PC-9 (cell line): ENCODE measurements around the gene PLEKHA6. TPM values are rescaled to one million over a fixed set of nuclear protein-coding genes. Genes with fewer than 3 reads are reported as not detected.

Source experiments
- BruUV-seq: library from RNA; stranded (reverse); fragments of 400-500 nt; replicated peaks from 2 replicates; lab custom pipeline; 2021; lab: Mats Ljungman, UMichigan
- CTCF ChIA-PET: fragments of 300-600 bp; sonication (Branson Sonifier 250); formaldehyde crosslinking; loops from one replicate; lab custom pipeline; 2022; ENCODE audit warnings: antibody characterized with exemption; lab: Charles Lee
- POLR2A ChIA-PET: fragments of 300-600 bp; sonication (Branson Sonifier 250); formaldehyde crosslinking; loops from one replicate; lab custom pipeline; 2022; ENCODE audit warnings: antibody characterized with exemption; ENCODE audit not compliant: unreplicated experiment; lab: Charles Lee
- DNase-seq, 2 experiments: peaks; one replicate each; pipeline versions ENCODE4 v3.0.0 to v3.0.0-alpha.2; 2015 to 2022; ENCODE audit warnings: mixed read lengths in 1 of 2
- H2AFZ ChIP-seq: fragments of 200-600 bp; sonication (generic); 2 replicates; pipeline ENCODE4 v1.8.1; 2017; ENCODE audit warnings: antibody characterized with exemption
- H3F3A ChIP-seq: fragments of 200-600 bp; sonication (generic); 2 replicates; pipeline ENCODE4 v1.8.1; 2017; ENCODE audit warnings: antibody characterized with exemption, mild to moderate bottlenecking, low read depth; ENCODE audit not compliant: insufficient read depth
- H3K27ac ChIP-seq: fragments of 200-600 bp; sonication (generic); 2 replicates; pipeline ENCODE4 v1.6.1; 2016; ENCODE audit warnings: mixed run types
- H3K27me3 ChIP-seq: fragments of 200-600 bp; sonication (generic); 2 replicates; pipeline ENCODE4 v1.6.1; 2016; ENCODE audit warnings: low read depth, mixed run types; ENCODE audit not compliant: insufficient read depth
- H3K36me3 ChIP-seq: fragments of 200-600 bp; sonication (generic); 2 replicates; pipeline ENCODE4 v1.6.1; 2016; ENCODE audit warnings: low read depth, mixed run types
- H3K4me1 ChIP-seq: fragments of 200-600 bp; sonication (generic); replicated peaks from 2 replicates; pipeline ENCODE4 v1.6.1; 2016; ENCODE audit warnings: mixed run types; ENCODE audit not compliant: insufficient read depth
- H3K4me2 ChIP-seq: fragments of 200-600 bp; sonication (generic); 2 replicates; pipeline ENCODE4 v1.6.1; 2017; ENCODE audit warnings: mixed run types
- H3K4me3 ChIP-seq: fragments of 200-600 bp; sonication (generic); 2 replicates; pipeline ENCODE4 v1.6.1; 2016; ENCODE audit warnings: mixed run types
- H3K79me2 ChIP-seq: fragments of 200-600 bp; sonication (generic); 2 replicates; pipeline ENCODE4 v1.6.1; 2017; ENCODE audit warnings: low read depth, mixed run types
- H3K9me2 ChIP-seq: fragments of 200-600 bp; sonication (generic); 2 replicates; pipeline ENCODE4 v1.8.1; 2017; ENCODE audit warnings: mild to moderate bottlenecking; ENCODE audit not compliant: insufficient read depth
- H3K9me3 ChIP-seq: fragments of 200-600 bp; sonication (generic); 2 replicates; pipeline ENCODE4 v1.8.1; 2016; ENCODE audit warnings: low read depth; ENCODE audit not compliant: insufficient read depth
- H4K20me1 ChIP-seq: fragments of 200-600 bp; sonication (generic); 2 replicates; pipeline ENCODE4 v1.8.1; 2017; ENCODE audit not compliant: insufficient read depth
- CTCF ChIP-seq: fragments of 200-600 bp; sonication (generic); conservative IDR thresholded peaks from 2 replicates; pipeline ENCODE4 v1.6.1; 2017; ENCODE audit warnings: mixed run types, antibody characterized with exemption, mild to moderate bottlenecking, moderate library complexity
- EZH2 ChIP-seq: fragments of 200-600 bp; sonication (generic); IDR thresholded peaks from 2 replicates; pipeline ENCODE4 v1.8.0; 2017; ENCODE audit warnings: antibody characterized with exemption, low read depth
- intact Hi-C: fragments of 100-400 bp; cut with micrococcal nuclease; formaldehyde crosslinking; loops from one replicate; pipeline ENCODE4 v1.10.0; 2022; ENCODE audit not compliant: unreplicated experiment
- total RNA-seq: library from RNA; stranded (reverse); gene quantifications from 2 replicates; pipeline ENCODE4 v1.2.3, GENCODE V29; 2021

Gene PLEKHA6
- total RNA-seq, 1 experiment from 2014 or later, result 52.0 TPM

DNA sequence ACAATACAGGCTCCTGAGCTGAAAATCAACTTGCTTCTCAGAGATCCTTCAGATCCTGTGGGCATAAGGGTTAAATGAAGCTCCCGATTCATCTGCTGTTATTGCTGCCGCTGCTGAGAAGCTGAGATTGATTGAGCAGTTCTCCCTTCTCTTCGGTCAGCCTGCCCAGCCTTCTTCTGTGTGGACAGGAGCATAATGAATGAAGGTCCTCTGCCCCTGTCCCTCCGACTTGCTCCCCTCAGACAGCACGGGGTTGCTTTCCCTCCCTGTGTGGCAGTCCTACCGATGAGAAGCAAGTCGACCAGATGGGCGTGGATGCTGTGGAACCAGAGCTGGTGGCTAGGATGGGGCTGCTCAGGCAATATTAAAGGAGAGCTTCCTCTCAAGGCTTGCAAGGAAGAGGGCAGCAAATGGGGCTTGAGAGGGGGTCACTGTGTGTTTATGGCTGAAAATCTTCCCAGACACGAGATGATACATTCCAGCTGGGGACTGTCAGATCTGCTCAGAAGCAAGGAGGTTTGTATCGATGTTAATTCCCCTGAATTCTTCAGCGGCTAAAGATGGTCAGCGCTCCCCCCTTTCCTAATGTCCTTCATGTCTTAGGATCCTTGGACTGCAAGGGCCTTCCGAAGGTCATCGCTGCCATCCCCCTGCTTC lies 82.0 kb downstream of the PLEKHA6 start:
- no peaks in the 10 kb centered on the region for H3K27me3 ChIP-seq
- DNase-seq, result no peak
- no peak overlapping the region for H3K4me2 ChIP-seq
- CTCF ChIA-PET, result no interaction called here
- TF ChIP-seq CTCF (no peak), EZH2 (no peak)
- no peaks in the 10 kb centered on the region for H3K9me3 ChIP-seq
- no peaks in the 10 kb centered on the region for H3K9me2 ChIP-seq
- peaks cover 72% of the 10 kb centered on the region for H3K79me2 ChIP-seq
- 0 out of 2 replicates have a peak, but pooled peaks cover 2% of the 10 kb centered on the region for H3F3A ChIP-seq
- H2AFZ ChIP-seq, result no peak overlapping the region
- no peak overlapping the region for H3K27ac ChIP-seq
- no peak overlapping the region for H3K4me3 ChIP-seq
- BruUV-seq, result no TSS peak
- intact Hi-C loops, result no loop called here
- POLR2A ChIA-PET, result interaction anchor here (0.6 to 0.7 kb wide), 2 partner anchors 46 to 67 kb away, joined by 3 to 4 read pairs; no protein-coding TSS in a partner anchor
- peaks cover 9% of the 10 kb centered on the region; the same call in 1 of the 2 replicates for H3K4me1 ChIP-seq
- H3K36me3 ChIP-seq, result peaks cover 23% of the 10 kb centered on the region
- H4K20me1 ChIP-seq, result peaks cover 18% of the 10 kb centered on the region

- BruUV-seq, result no TSS peak
- no peaks in the 10 kb centered on the region for H3K9me2 ChIP-seq
- ChIA-PET CTCF (interaction anchor here (1.8 kb wide), 1 partner anchor 17 kb away, joined by 5 read pairs; no protein-coding TSS in a partner anchor), POLR2A (no interaction called here)
- TF ChIP-seq CTCF (no peak), EZH2 (no peak)
- no peak overlapping the region for H3K4me3 ChIP-seq
- no peaks in the 10 kb centered on the region for H3K27me3 ChIP-seq
- 0 out of 2 replicates have a peak, but pooled peaks cover 3% of the 10 kb centered on the region for H3F3A ChIP-seq
- no peak overlapping the region for H3K27ac ChIP-seq
- no peaks in the 10 kb centered on the region for H3K9me3 ChIP-seq
- intact Hi-C loops, result no loop called here
- H4K20me1 ChIP-seq, result peaks cover 18% of the 10 kb centered on the region
- peaks cover 56% of the 10 kb centered on the region for H3K79me2 ChIP-seq
- peak in 1 of 2 experiments; percentile 46 for DNase-seq
- H3K36me3 ChIP-seq, result peaks cover 39% of the 10 kb centered on the region
- H2AFZ ChIP-seq, result no peak overlapping the region
- peaks cover 9% of the 10 kb centered on the region; the same call in 1 of the 2 replicates for H3K4me1 ChIP-seq
- no peak overlapping the region for H3K4me2 ChIP-seq
Measured at GRCh38 chr1:204275695-204276370, 83.9 kb downstream of the PLEKHA6 start.

- CTCF ChIA-PET, result interaction anchor here (0.6 kb wide), 1 partner anchor 61 kb away, joined by 4 read pairs; the partner anchor contains the start of gene GOLT1A
- no peak overlapping the region for H3K4me3 ChIP-seq
- H2AFZ ChIP-seq, result no peak overlapping the region
- POLR2A ChIA-PET, result no interaction called here
- no TSS peak for BruUV-seq
- no peak overlapping the region for H3K27ac ChIP-seq
- peaks cover 42% of the 10 kb centered on the region for H3K79me2 ChIP-seq
- intact Hi-C loops, result no loop called here
- peaks cover 9% of the 10 kb centered on the region; the same call in 1 of the 2 replicates for H3K4me1 ChIP-seq
- no peaks in the 10 kb centered on the region for H3K27me3 ChIP-seq
- H4K20me1 ChIP-seq, result peaks cover 18% of the 10 kb centered on the region
- H3K4me2 ChIP-seq, result no peak overlapping the region
- 0 out of 2 replicates have a peak, but pooled peaks cover 3% of the 10 kb centered on the region for H3F3A ChIP-seq
- no peaks in the 10 kb centered on the region for H3K9me3 ChIP-seq
- TF ChIP-seq CTCF (no peak), EZH2 (no peak)
- H3K9me2 ChIP-seq, result no peaks in the 10 kb centered on the region
- DNase-seq, result no peak
- H3K36me3 ChIP-seq, result peaks cover 41% of the 10 kb centered on the region
Measured at GRCh38 chr1:204274446-204274845, 85.3 kb downstream of the PLEKHA6 start.
